Osteoblast (primary cell): ENCODE data around the gene CHRM1. TPM values are rescaled to one million over a fixed set of nuclear protein-coding genes. Genes with fewer than 3 reads are reported as not detected.

Experiments used
- DNase-seq: peaks from one replicate; pipeline ENCODE4 v3.0.0; 2011; ENCODE audit warnings: low spot score, mixed read lengths; ENCODE audit not compliant: insufficient read length; ENCODE audit errors: missing footprints
- H2AFZ ChIP-seq: 2 replicates; pipeline ENCODE4 v1.6.0; 2011; ENCODE audit warnings: mild to moderate bottlenecking, low read length
- H3K27ac ChIP-seq: 2 replicates; pipeline ENCODE4 v1.5.1; 2011; ENCODE audit warnings: mild to moderate bottlenecking, low read depth, low read length, moderate library complexity
- H3K27me3 ChIP-seq: 2 replicates; pipeline ENCODE4 v1.6.0; 2012; ENCODE audit warnings: mild to moderate bottlenecking, control low read depth, inconsistent platforms, low read length, moderate library complexity; ENCODE audit not compliant: insufficient read depth
- H3K36me3 ChIP-seq: 2 replicates; pipeline ENCODE4 v1.5.1; 2011; ENCODE audit warnings: mild to moderate bottlenecking, low read length, control low read depth, moderate library complexity; ENCODE audit not compliant: insufficient read depth
- H3K4me1 ChIP-seq: 2 replicates; pipeline ENCODE4 v1.5.1; 2011; ENCODE audit warnings: mild to moderate bottlenecking, low read length, control low read depth, moderate library complexity; ENCODE audit not compliant: insufficient read depth
- H3K4me2 ChIP-seq: 2 replicates; pipeline ENCODE4 v1.6.0; 2011; ENCODE audit warnings: mild to moderate bottlenecking, low read length; ENCODE audit not compliant: insufficient read depth
- H3K4me3 ChIP-seq: fragments of 200-600 bp; sonication (generic); 3 replicates; pipeline ENCODE4 v1.5.1; 2012; ENCODE audit warnings: mild to moderate bottlenecking, low read length, inconsistent platforms; ENCODE audit not compliant: insufficient read depth
- H3K79me2 ChIP-seq: 2 replicates; pipeline ENCODE4 v1.6.0; 2012; ENCODE audit warnings: mild to moderate bottlenecking, low read length, control low read depth, inconsistent platforms; ENCODE audit not compliant: insufficient read depth
- H3K9me3 ChIP-seq: 2 replicates; pipeline ENCODE4 v1.5.1; 2011; ENCODE audit warnings: low read depth, low read length, control low read depth
- H4K20me1 ChIP-seq: 2 replicates; pipeline ENCODE4 v1.6.0; 2012; ENCODE audit warnings: mild to moderate bottlenecking, low read length, control low read depth; ENCODE audit not compliant: insufficient read depth
- total RNA-seq: library from RNA; depleted of rRNA; stranded (reverse); fragments of >200 nt; gene quantifications from 2 replicates; pipeline ENCODE4 v1.2.3, GENCODE V29; 2012
- TF ChIP-seq, protein P1 (sequence below): IDR thresholded peaks from 2 replicates; pipeline ENCODE4 v1.5.1; 2011; ENCODE audit warnings: mild to moderate bottlenecking, low read depth, low read length, moderate library complexity; ENCODE audit errors: extremely low read depth

The CHRM1 gene
- total RNA-seq, 1 donor: not detected

- peaks cover 43% of the 10 kb centered on the region for H3K4me1 ChIP-seq
- H3K36me3 ChIP-seq: peaks cover 59% of the 10 kb centered on the region
- no peak overlapping the region for H2AFZ ChIP-seq
- H3K79me2 ChIP-seq: peaks cover 63% of the 10 kb centered on the region
- H3K4me2 ChIP-seq: peak overlapping the region; percentile 89
- H3K27ac ChIP-seq: peak overlapping the region; percentile 100
- H3K4me3 ChIP-seq: peak overlapping the region; percentile 93
- no peaks in the 10 kb centered on the region for H3K27me3 ChIP-seq
- peaks cover 58% of the 10 kb centered on the region for H4K20me1 ChIP-seq
- peak; percentile 48 for DNase-seq
- no peaks in the 10 kb centered on the region for H3K9me3 ChIP-seq
- TF ChIP-seq, protein P1, sequence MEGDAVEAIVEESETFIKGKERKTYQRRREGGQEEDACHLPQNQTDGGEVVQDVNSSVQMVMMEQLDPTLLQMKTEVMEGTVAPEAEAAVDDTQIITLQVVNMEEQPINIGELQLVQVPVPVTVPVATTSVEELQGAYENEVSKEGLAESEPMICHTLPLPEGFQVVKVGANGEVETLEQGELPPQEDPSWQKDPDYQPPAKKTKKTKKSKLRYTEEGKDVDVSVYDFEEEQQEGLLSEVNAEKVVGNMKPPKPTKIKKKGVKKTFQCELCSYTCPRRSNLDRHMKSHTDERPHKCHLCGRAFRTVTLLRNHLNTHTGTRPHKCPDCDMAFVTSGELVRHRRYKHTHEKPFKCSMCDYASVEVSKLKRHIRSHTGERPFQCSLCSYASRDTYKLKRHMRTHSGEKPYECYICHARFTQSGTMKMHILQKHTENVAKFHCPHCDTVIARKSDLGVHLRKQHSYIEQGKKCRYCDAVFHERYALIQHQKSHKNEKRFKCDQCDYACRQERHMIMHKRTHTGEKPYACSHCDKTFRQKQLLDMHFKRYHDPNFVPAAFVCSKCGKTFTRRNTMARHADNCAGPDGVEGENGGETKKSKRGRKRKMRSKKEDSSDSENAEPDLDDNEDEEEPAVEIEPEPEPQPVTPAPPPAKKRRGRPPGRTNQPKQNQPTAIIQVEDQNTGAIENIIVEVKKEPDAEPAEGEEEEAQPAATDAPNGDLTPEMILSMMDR: no peak
These were observed 38.2 kb downstream of the CHRM1 start for GRCh38 chr11:62882788-62883501.

- Histone ChIP-seq H3K4me3 (peak overlapping the region; percentile 93), H3K79me2 (peaks cover 63% of the 10 kb centered on the region), H4K20me1 (peaks cover 53% of the 10 kb centered on the region), H3K9me3 (no peaks in the 10 kb centered on the region), H3K4me2 (peak overlapping the region; percentile 89), H3K36me3 (peaks cover 53% of the 10 kb centered on the region), H2AFZ (no peak overlapping the region), H3K4me1 (peaks cover 43% of the 10 kb centered on the region), H3K27ac (peak overlapping the region; percentile 100), H3K27me3 (no peaks in the 10 kb centered on the region)
- TF ChIP-seq, protein P1: no peak
- no peak for DNase-seq
These were observed 38.8 kb downstream of the CHRM1 start for GRCh38 chr11:62882431-62882749.

- H3K9me3 ChIP-seq: no peaks in the 10 kb centered on the region
- H2AFZ ChIP-seq: no peak overlapping the region
- peaks cover 43% of the 10 kb centered on the region for H3K4me1 ChIP-seq
- peaks cover 47% of the 10 kb centered on the region for H3K36me3 ChIP-seq
- H3K27ac ChIP-seq: peak overlapping the region; percentile 100
- peak; percentile 98 for DNase-seq
- H3K27me3 ChIP-seq: no peaks in the 10 kb centered on the region
- peaks cover 47% of the 10 kb centered on the region for H4K20me1 ChIP-seq
- peaks cover 59% of the 10 kb centered on the region for H3K79me2 ChIP-seq
- peak overlapping the region; percentile 93 for H3K4me3 ChIP-seq
- H3K4me2 ChIP-seq: peak overlapping the region; percentile 96
- TF ChIP-seq, protein P1: no peak
These were observed 39.4 kb downstream of the CHRM1 start for GRCh38 chr11:62881579-62882430.
